T-cell (primary cell): ENCODE measurements around the gene ZNF521. TPM values are rescaled to one million over a fixed set of nuclear protein-coding genes. Genes with fewer than 3 reads are reported as not detected.

Experiments used
- ATAC-seq, 4 experiments: fragments of 200-7000 bp in 3 of 4; fragments of 150-1000 bp in 1 of 4; cut with Tn5 transposase; replicated peaks in 1 of 4; 1 replicate in 3 of 4; 2 replicates in 1 of 4; pipeline ENCODE4 v1.10.0; 2021; ENCODE audit warnings: moderate library complexity in 3 of 4, mild to moderate bottlenecking in 2 of 4, moderate number of reproducible peaks in 1 of 4
- CTCF ChIA-PET, 2 donors: fragments of 300-600 bp; sonication (Branson Sonifier 250); formaldehyde crosslinking; loops; one replicate each; lab custom pipeline; 2022; ENCODE audit warnings: antibody characterized with exemption in 2 of 2; lab: Charles Lee
- POLR2A ChIA-PET, 2 donors: fragments of 300-600 bp; sonication (Branson Sonifier 250); formaldehyde crosslinking; loops; one replicate each; lab custom pipeline; 2022; ENCODE audit warnings: antibody characterized with exemption in 2 of 2; lab: Charles Lee
- DNase-seq, 35 experiments: peaks; one replicate each; pipeline versions ENCODE4 v3.0.0 to v3.0.0-alpha.2; 2013 to 2023
- H3K27ac ChIP-seq: one replicate; pipeline ENCODE4 v1.5.1; 2013; ENCODE audit warnings: low read length
- H3K27me3 ChIP-seq, 2 experiments: replicated peaks in 1 of 2; 1 replicate in 1 of 2; 2 replicates in 1 of 2; pipeline versions ENCODE4 v1.6.1 to v1.7.0; 2013; ENCODE audit warnings: low read length in 1 of 2, mixed read lengths in 1 of 2; ENCODE audit not compliant: control insufficient read depth in 2 of 2, insufficient read depth in 2 of 2; ENCODE audit errors: extremely low read depth in 1 of 2
- H3K36me3 ChIP-seq, 2 donors: 1 replicate in 1 of 2; 2 replicates in 1 of 2; pipeline versions ENCODE4 v1.6.1 to v1.7.0; 2013; ENCODE audit warnings: low read length in 1 of 2; ENCODE audit not compliant: control insufficient read depth in 2 of 2, insufficient read depth in 1 of 2; ENCODE audit errors: extremely low read depth in 1 of 2
- H3K4me1 ChIP-seq, 2 experiments: 1 replicate in 1 of 2; 2 replicates in 1 of 2; pipeline versions ENCODE4 v1.6.1 to v1.7.0; 2013; ENCODE audit warnings: low read length in 2 of 2, mixed read lengths in 1 of 2; ENCODE audit not compliant: insufficient read depth in 2 of 2, control insufficient read depth in 1 of 2; ENCODE audit errors: extremely low read depth in 1 of 2
- H3K4me3 ChIP-seq, 2 donors: 1 replicate in 1 of 2; 2 replicates in 1 of 2; pipeline versions ENCODE4 v1.5.1 to v1.7.0; 2013; ENCODE audit warnings: mild to moderate bottlenecking in 2 of 2, low read length in 1 of 2, moderate library complexity in 1 of 2; ENCODE audit not compliant: control insufficient read depth in 1 of 2; ENCODE audit errors: extremely low read depth in 1 of 2
- H3K9me3 ChIP-seq: 2 replicates; pipeline ENCODE4 v1.7.0; 2013
- H3K27ac Mint-ChIP-seq, 2 donors: one replicate each; pipeline ENCODE4 v1.8.0; 2020 to 2021; ENCODE audit warnings: mild to moderate bottlenecking in 2 of 2, mixed read lengths in 2 of 2
- H3K27me3 Mint-ChIP-seq, 2 donors: one replicate each; pipeline ENCODE4 v1.8.0; 2021 to 2022; ENCODE audit warnings: mixed read lengths in 2 of 2
- H3K36me3 Mint-ChIP-seq: one replicate; pipeline ENCODE4 v1.8.0; 2021; ENCODE audit warnings: mixed read lengths
- H3K4me1 Mint-ChIP-seq, 3 donors: one replicate each; pipeline ENCODE4 v1.8.0; 2020 to 2022; ENCODE audit warnings: mixed read lengths in 3 of 3, mild to moderate bottlenecking in 1 of 3
- H3K4me3 Mint-ChIP-seq, 3 donors: one replicate each; pipeline ENCODE4 v1.8.0; 2020 to 2022; ENCODE audit warnings: mild to moderate bottlenecking in 3 of 3, mixed read lengths in 3 of 3, moderate library complexity in 3 of 3
- H3K9me3 Mint-ChIP-seq, 3 donors: one replicate each; pipeline ENCODE4 v1.8.0; 2020 to 2022; ENCODE audit warnings: mixed read lengths in 3 of 3
- WGBS: methylation state at CpG from one replicate; pipeline ENCODE4 v1.1.5; 2013; ENCODE audit warnings: missing lambda C conversion rate; ENCODE audit not compliant: insufficient coverage; 5-methylcytosine and 5-hydroxymethylcytosine counted together
- total RNA-seq, 35 experiments: library from RNA in 6 of 35; stranded (reverse) in 6 of 35; fragments of 120-200 nt in 1 of 35; gene quantifications; one replicate each; pipeline versions ENCODE4 v1.2.1 to v1.2.4 and lab custom pipeline; 2013 to 2026

The ZNF521 gene
- total RNA-seq, 5 donors from 2014 or later (not counting 1 experiment from before 2014, with no cell fraction given) = 0.30 to 2.3 (median 1.4) TPM

DNA sequence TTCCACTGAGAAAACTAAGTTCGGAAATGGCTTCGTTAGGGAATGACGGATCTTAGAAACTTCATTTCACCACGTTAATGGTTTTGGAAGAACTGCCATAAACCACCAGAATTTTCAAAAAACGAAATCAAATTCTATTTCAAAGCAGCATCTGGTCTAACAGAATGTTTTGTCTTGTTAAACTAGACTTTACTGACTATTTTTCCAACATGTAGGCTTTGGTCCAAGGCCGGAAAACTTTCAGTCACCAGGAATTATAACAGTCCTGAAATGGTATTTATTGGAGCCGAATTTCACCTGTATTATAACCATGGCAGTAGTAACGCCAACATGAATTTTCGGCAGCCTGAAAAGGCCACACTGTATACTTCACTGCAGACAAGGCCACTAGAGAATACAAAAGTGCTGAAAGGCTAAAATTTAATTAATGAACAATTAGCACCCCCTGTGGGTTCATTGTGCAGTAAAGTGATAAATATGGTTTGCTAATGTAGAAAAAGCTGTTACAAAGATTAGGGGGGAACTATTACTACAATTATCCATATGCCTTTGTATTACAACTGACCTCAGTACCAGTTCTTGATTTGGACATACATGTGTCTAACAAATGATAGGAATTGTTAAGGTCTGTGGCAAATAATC, 116.4 kb downstream of the ZNF521 start:
- POLR2A ChIA-PET = no interaction called here

DNA sequence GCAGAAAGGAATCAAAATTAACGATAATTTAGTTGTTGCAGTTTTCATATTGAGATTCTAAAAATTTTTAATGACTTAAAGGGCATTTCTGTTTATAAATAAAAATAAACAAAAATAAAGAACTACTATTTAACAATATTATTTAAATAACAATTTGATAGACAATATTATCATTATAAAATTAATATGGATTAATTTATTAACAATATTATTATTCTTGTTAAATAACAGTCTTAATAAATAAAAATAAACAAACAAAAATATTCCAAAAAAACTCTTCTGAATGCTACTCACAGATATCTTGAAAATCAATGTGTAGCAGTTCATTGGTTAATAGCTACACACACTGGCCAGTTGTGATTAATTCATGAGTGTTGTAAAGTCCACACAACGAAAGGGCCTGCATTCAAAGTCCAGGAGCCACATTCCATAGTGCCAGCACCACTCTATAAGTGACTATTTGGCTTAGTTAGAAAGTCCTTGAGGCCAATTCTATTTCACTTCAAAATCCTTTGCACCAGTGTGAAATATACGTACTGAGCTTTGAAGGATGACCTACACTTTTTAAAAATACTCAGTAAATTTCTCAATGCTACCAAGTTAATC, 117.1 kb downstream of the ZNF521 start:
- Histone ChIP-seq H3K9me3 (no peaks in the 10 kb centered on the region), H3K27ac (no peak overlapping the region), H3K4me1 (peaks cover 0 to 1% of the 10 kb centered on the region in 2 experiments), H3K4me3 (no peak overlapping the region), H3K36me3 (no peaks in the 10 kb centered on the region), H3K27me3 (no peaks in the 10 kb centered on the region)
- Mint-ChIP-seq H3K9me3 (no peaks in the 10 kb centered on the region), H3K27me3 (peaks cover 0 to 4% of the 10 kb centered on the region in 2 donors), H3K27ac (no peak overlapping the region), H3K4me3 (no peak overlapping the region), H3K4me1 (no peaks in the 10 kb centered on the region), H3K36me3 (no peaks in the 10 kb centered on the region)
- ATAC-seq (no peak), DNase-seq (no peak)
- CTCF ChIA-PET = no interaction called here
- POLR2A ChIA-PET = no interaction called here
- WGBS = no CpG with 5 or more reads among the region's 3 CpGs

More for the DNA sequence above, 116.4 kb downstream of the ZNF521 start:
- no peaks in the 10 kb centered on the region for H3K36me3 Mint-ChIP-seq
- H3K36me3 ChIP-seq = no peaks in the 10 kb centered on the region
- no peaks in the 10 kb centered on the region for H3K9me3 ChIP-seq
- no peaks in the 10 kb centered on the region for H3K27me3 ChIP-seq
- no peak overlapping the region for H3K4me3 ChIP-seq
- no peaks in the 10 kb centered on the region for H3K4me1 Mint-ChIP-seq
- peaks cover 0 to 4% of the 10 kb centered on the region in 2 donors for H3K27me3 Mint-ChIP-seq
- DNase-seq (no peak), ATAC-seq (no peak)
- no peak overlapping the region for H3K27ac Mint-ChIP-seq
- CTCF ChIA-PET = no interaction called here
- 87% methylated on average over 8 of the region's 9 CpGs for WGBS
- H3K4me3 Mint-ChIP-seq = no peak overlapping the region
- no peaks in the 10 kb centered on the region for H3K9me3 Mint-ChIP-seq
- no peak overlapping the region for H3K27ac ChIP-seq
- peaks cover 0 to 6% of the 10 kb centered on the region in 2 experiments for H3K4me1 ChIP-seq

DNA sequence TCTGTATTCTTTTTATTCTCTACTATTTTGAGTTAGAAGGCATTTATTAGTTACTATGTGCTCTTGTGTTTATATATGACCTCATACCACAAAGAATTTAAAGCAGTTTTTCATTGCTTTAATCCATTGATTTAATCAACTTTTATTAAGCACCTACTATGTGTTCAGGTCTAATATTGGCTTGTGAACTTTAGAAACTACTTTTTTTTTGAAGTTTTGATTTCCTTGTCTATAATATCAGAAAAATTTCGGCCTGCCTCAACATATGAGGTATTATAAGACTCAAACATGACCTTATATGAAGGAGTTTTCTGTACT, 117.7 kb downstream of the ZNF521 start:
- DNase-seq (no peak), ATAC-seq (no peak)
- Histone ChIP-seq H3K4me3 (no peak overlapping the region), H3K27ac (no peak overlapping the region), H3K4me1 (no peaks in the 10 kb centered on the region), H3K27me3 (no peaks in the 10 kb centered on the region), H3K9me3 (no peaks in the 10 kb centered on the region), H3K36me3 (no peaks in the 10 kb centered on the region)
- Mint-ChIP-seq H3K36me3 (no peaks in the 10 kb centered on the region), H3K9me3 (no peaks in the 10 kb centered on the region), H3K27me3 (peaks cover 0 to 4% of the 10 kb centered on the region in 2 donors), H3K4me3 (no peak overlapping the region), H3K4me1 (no peaks in the 10 kb centered on the region), H3K27ac (no peak overlapping the region)
- CTCF ChIA-PET = no interaction called here
- no CpG with 5 or more reads among the region's 1 CpG for WGBS
- POLR2A ChIA-PET = no interaction called here

DNA sequence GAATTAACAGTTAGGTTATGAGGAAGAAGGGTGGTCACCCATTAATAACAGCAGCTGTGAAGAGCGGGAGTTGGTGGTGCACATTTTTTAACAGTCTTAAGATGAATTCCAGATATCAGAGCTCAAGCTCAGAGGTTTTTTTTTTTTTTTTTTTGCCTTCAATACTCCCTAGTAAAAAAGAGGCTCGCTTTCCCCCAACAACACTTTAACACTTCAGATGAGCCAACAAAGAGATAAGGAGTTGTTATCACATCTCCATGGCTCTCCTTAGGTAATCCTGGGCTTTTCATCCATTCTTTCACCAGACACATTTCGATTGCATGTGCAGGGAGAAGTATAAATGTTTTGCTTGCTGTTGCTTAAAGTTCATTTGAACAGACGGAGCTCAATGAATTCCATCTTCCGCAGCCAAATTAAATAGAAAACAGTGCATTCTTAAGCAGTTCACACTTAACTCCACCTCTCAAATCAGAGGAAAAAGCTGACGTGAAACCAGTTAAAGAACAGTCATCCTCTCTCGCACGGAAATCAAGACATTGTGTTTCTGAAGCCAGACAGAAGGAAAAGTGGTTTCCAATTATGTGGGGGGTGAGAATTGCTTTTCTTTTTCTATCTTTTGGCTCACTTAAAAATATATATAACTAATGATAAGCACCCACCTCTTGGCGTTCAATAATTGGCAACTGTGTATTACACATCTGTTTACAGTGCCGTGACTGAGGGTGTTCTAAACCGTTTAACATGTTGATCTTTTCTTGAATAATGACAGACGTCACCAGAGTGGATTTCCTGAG, 118.2 kb downstream of the ZNF521 start:
- Histone ChIP-seq H3K4me3 (no peak overlapping the region), H3K27ac (no peak overlapping the region), H3K9me3 (no peaks in the 10 kb centered on the region), H3K4me1 (no peaks in the 10 kb centered on the region), H3K27me3 (no peaks in the 10 kb centered on the region), H3K36me3 (no peaks in the 10 kb centered on the region)
- Mint-ChIP-seq H3K9me3 (no peaks in the 10 kb centered on the region), H3K4me1 (no peaks in the 10 kb centered on the region), H3K27ac (no peak overlapping the region), H3K4me3 (no peak overlapping the region), H3K27me3 (peaks cover 0 to 4% of the 10 kb centered on the region in 2 donors), H3K36me3 (no peaks in the 10 kb centered on the region)
- DNase-seq (no peak), ATAC-seq (no peak)
- ChIA-PET CTCF (interaction anchor here in 1 of 2 donors (0.6 kb wide), 1 partner anchor 121 kb away, joined by 6 read pairs; no protein-coding TSS in a partner anchor), POLR2A (interaction anchor here in 1 of 2 donors (0.8 kb wide), 1 partner anchor 14 kb away, joined by 8 read pairs; no protein-coding TSS in a partner anchor)
- WGBS = 84% methylated on average over 2 of the region's 12 CpGs

DNA sequence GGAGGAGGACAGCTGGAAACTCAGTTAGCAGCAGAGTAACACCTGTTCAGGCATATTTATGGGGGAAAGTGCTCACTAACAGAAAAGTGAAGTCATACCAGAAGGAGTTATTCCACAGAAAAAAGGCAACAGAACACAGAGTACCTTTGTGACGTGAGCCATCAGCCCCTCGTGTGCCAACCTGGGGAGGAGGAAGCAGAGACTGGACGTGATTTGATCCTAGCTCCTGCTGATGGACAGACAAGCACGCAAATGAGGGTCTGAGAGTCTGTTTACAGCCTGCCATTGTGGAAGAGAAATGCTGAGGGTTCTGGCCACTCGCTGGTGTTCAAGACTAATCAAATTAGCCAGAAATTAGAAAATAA, 120.7 kb downstream of the ZNF521 start:
- no peaks in the 10 kb centered on the region for H3K36me3 ChIP-seq
- H3K9me3 ChIP-seq = no peaks in the 10 kb centered on the region
- no peaks in the 10 kb centered on the region for H3K4me1 ChIP-seq
- Mint-ChIP-seq H3K4me1 (no peaks in the 10 kb centered on the region), H3K27me3 (peaks cover 0 to 4% of the 10 kb centered on the region in 2 donors), H3K36me3 (no peaks in the 10 kb centered on the region), H3K4me3 (no peak overlapping the region), H3K9me3 (no peaks in the 10 kb centered on the region), H3K27ac (no peak overlapping the region)
- DNase-seq = no peak
- WGBS = 54% methylated on average over 4 of the region's 5 CpGs
- no peak overlapping the region for H3K27ac ChIP-seq
- ChIA-PET CTCF (no interaction called here), POLR2A (no interaction called here)
- no peak for ATAC-seq
- no peak overlapping the region for H3K4me3 ChIP-seq
- H3K27me3 ChIP-seq = no peaks in the 10 kb centered on the region

DNA sequence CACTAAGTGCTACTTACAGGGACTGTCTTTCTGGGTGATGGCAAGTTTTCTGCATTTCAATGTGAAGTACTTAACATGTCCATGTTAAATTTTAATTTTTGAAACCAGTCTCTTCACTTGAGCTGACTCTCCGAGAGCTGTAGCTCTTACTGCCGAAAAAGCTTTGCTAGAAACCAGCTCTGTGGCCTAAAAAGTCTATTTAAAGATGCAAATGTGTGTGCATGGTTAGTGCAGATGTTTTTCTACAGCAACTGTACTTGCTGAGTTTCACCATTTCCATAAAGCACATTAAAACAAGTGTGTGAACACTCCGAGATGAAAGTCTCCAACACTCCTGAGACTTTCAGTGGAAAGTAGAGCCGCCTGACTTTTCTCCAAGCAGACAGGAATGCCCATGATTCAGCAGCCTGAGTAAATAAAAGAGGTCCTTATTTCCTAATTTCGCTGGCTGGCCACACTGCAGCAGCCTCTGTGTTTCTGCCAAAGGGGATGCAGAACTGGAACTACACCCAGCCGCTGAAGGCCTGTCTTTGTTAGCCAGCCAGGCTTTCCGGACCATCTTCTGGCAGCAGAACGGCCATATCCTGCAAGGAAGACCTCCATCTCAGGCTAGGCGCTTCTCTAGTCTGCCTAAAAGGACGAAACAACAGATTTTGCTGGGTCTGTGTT, 121.2 kb downstream of the ZNF521 start:
- Histone ChIP-seq H3K4me1 (no peaks in the 10 kb centered on the region), H3K36me3 (no peaks in the 10 kb centered on the region), H3K27ac (no peak overlapping the region), H3K9me3 (no peaks in the 10 kb centered on the region), H3K4me3 (no peak overlapping the region), H3K27me3 (no peaks in the 10 kb centered on the region)
- Mint-ChIP-seq H3K4me1 (no peaks in the 10 kb centered on the region), H3K27ac (no peak overlapping the region), H3K4me3 (no peak overlapping the region), H3K36me3 (no peaks in the 10 kb centered on the region), H3K27me3 (peaks cover 0 to 4% of the 10 kb centered on the region in 2 donors), H3K9me3 (no peaks in the 10 kb centered on the region)
- POLR2A ChIA-PET = interaction anchor here in 1 of 2 donors (0.9 kb wide), 1 partner anchor 186 kb away, joined by 6 read pairs; no protein-coding TSS in a partner anchor
- CTCF ChIA-PET = no interaction called here
- 32% methylated on average over 5 of the region's 10 CpGs for WGBS
- no peak for ATAC-seq
- no peak for DNase-seq
